Left ventricle myocardium superior (tissue), 1 donor: Measurements from ENCODE around the gene HNRNPM. TPM values are rescaled to one million over a fixed set of nuclear protein-coding genes. Genes with fewer than 3 reads are reported as not detected.
A peak's percentile ranks its signal among the peaks of the same experiment; 100 is the strongest.
"Not testable (repeated sequence)": the region's sequence is repeated elsewhere in the genome, so short reads cannot be mapped to it uniquely, and the experiment has no call there.

Experiments
- ATAC-seq: fragments of 200-7000 bp; cut with Tn5 transposase; one replicate; pipeline ENCODE4 v1.9.1; 2020; ENCODE audit warnings: mild to moderate bottlenecking, moderate library complexity
- DNase-seq: peaks from one replicate; pipeline ENCODE4 v3.0.0-alpha.2; 2020
- intact Hi-C: fragments of 100-400 bp; cut with micrococcal nuclease; formaldehyde crosslinking; loops from one replicate; pipeline ENCODE4 v1.11.0; 2022
- long read RNA-seq: library from polyadenylated mRNA; unstranded; transcript quantifications from one replicate; pipeline ENCODE4 v2.0.0, GENCODE V29; 2021
- total RNA-seq: library from RNA; stranded (reverse); fragmentation: NEBNext Ultra II Directional; extraction: Animal tissue kit (Norgen Biotek cat#: 25700); gene quantifications from one replicate; pipeline ENCODE4 v1.2.1, GENCODE V29; 2021
- donor health status: DM: no; HTN: yes; CAD: no; lungs with severe emphysema.

HNRNPM gene
- total RNA-seq = 129 TPM
- long read RNA-seq, partial matches to known transcripts = 34 of 255 reads
- long read RNA-seq, other reads (novel, unspliced or antisense) = 217 of 255 reads

- ATAC-seq (peak; percentile 98), DNase-seq (peak; percentile 100)
- intact Hi-C loops = no loop called here
Observed at GRCh38 chr19:8444677-8445487, at the start of gene HNRNPM. TSS of gene HNRNPM (plus strand) at chr19:8444975. CDS start at chr19:8444999, 24 bp downstream.

GRCh38 chr19:8395621-8396082 is 49.1 kb upstream of the HNRNPM start:
- ATAC-seq (no peak), DNase-seq (no peak)
- intact Hi-C loops = no loop called here

GRCh38 chr19:8396185-8396562 is 48.6 kb upstream of the HNRNPM start:
- ATAC-seq = no peak
- intact Hi-C loops = no loop called here
- no peak for DNase-seq

- peak; percentile 80 for DNase-seq
- peak; percentile 44 for ATAC-seq
- intact Hi-C loops = no loop called here
Observed at GRCh38 chr19:8396563-8397203, 48.1 kb upstream of the HNRNPM start.

- ATAC-seq = no peak
- intact Hi-C loops = no loop called here
- DNase-seq = no peak
Observed at GRCh38 chr19:8397271-8397670, 47.5 kb upstream of the HNRNPM start.

- no peak for DNase-seq
- ATAC-seq = no peak
- intact Hi-C loops = no loop called here
Observed at GRCh38 chr19:8397746-8398310, 46.9 kb upstream of the HNRNPM start.

GRCh38 chr19:8398311-8398771 is 46.4 kb upstream of the HNRNPM start:
- DNase-seq = no peak
- intact Hi-C loops = no loop called here

GRCh38 chr19:8399681-8400188 is 45.0 kb upstream of the HNRNPM start:
- no peak for ATAC-seq
- intact Hi-C loops = no loop called here
- DNase-seq = no peak

More at GRCh38 chr19:8398311-8398771, 46.4 kb upstream of the HNRNPM start:
- no peak for ATAC-seq

- ATAC-seq (no peak), DNase-seq (no peak)
- intact Hi-C loops = no loop called here
Observed at GRCh38 chr19:8401981-8402411, 42.8 kb upstream of the HNRNPM start.

- intact Hi-C loops = no loop called here
- DNase-seq (no peak), ATAC-seq (no peak)
Observed at GRCh38 chr19:8403098-8403819, 41.5 kb upstream of the HNRNPM start.

GRCh38 chr19:8403820-8404109 is 41.0 kb upstream of the HNRNPM start:
- DNase-seq = no peak
- ATAC-seq = peak; percentile 4
- intact Hi-C loops = no loop called here

- intact Hi-C loops = no loop called here
- ATAC-seq (peak; percentile 73), DNase-seq (no peak)
Observed at GRCh38 chr19:8404391-8405151, 40.2 kb upstream of the HNRNPM start.

- intact Hi-C loops, ATAC-seq, DNase-seq: not testable (repeated sequence)
Observed at GRCh38 chr19:8410718-8411117, 34.1 kb upstream of the HNRNPM start.

- ATAC-seq = peak; percentile 99
- intact Hi-C loops = no loop called here
- DNase-seq = peak; percentile 99
Observed at GRCh38 chr19:8412783-8413628, 31.8 kb upstream of the HNRNPM start, which contains the start of gene MARCHF2. TSS of gene MARCHF2 (plus strand) at chr19:8413305. CDS start at chr19:8421841, 8,536 bp downstream.

- no peak for DNase-seq
- intact Hi-C loops = no loop called here
- no peak for ATAC-seq
Observed at GRCh38 chr19:8413629-8413995, 31.2 kb upstream of the HNRNPM start.

GRCh38 chr19:8416796-8417195 is 28.0 kb upstream of the HNRNPM start:
- ATAC-seq (no peak), DNase-seq (no peak)
- intact Hi-C loops = no loop called here
